ENCODE results near the gene TMEM138.

The TMEM138 gene

GRCh38 chr11:61361741-61362541 lies at the start of gene TMEM138, which contains the start of gene CYB561A3:
TSS of gene TMEM138 (plus strand) at chr11:61362374. CDS start at chr11:61364391, 2,017 bp downstream.
TSS of gene CYB561A3 (minus strand) at chr11:61361882. CDS start at chr11:61356713, 5,169 bp downstream.
- TF ChIP-seq CTCF (IDR thresholded peaks at IDR 0.05; ENCODE audit: low read depth, low read length), result no peak
- peak; percentile 79 for DNase-seq (ENCODE audit: extremely low read depth, low read depth)

DNA sequence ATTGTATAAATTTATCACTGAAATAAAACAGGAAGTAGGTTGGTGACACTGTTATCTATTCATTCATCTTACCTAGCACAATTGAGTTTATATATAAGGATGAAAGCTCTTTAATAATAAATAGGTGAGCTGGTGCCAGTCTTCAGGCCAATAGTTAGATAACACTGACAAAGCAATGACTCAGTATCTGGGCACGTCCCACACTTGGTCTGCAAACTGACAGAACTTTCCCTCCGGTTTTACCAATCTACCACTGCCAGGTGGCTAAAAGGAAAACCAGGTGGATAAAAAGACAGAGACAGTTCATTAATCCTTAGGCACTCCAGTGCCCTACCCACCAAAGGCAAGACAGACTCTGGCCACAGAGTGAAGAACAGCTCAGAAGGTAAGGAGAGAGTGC lies 46.9 kb upstream of the TMEM138 start:
- TF ChIP-seq CTCF (IDR thresholded peaks at IDR 0.05; ENCODE audit: low read depth, low read length), result no peak

DNA sequence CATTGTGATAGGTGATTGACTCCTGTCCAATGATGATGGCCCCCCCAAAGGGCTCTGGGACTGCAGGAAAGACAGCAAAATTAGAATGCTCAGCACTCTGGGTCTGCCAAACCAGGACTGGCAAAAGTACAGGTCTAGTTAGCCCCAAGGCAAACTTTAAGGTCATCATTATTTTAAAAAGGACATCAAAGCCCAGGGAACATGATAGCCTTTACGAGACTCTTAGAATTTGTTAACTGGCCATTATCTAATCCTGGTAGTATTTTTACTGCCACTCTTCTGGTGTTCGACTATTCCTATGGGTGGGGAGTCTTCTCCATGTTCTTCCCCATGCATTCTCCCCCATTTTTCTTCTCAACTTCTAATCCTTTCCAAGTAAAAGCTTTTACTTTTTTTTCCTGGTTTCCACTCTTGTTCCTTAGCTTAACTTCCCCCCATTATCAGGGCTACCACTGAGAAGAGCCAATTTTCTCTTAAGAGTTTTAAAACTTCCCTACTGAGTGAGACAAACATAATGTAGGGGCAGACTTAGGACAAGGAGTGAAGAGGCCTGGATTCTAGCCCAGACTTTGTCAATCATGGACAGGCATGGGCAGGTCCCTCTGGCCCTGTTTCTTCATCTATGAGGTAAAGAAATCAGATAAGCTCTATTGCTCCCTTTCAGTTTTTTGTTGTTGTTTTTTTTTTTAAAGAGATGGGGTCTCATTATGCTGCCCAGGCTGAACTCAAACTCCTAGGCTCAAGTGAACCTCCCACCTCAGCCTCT lies 36.3 kb upstream of the TMEM138 start:
- TF ChIP-seq CTCF (IDR thresholded peaks at IDR 0.05; ENCODE audit: low read depth, low read length), result no peak
- DNase-seq (ENCODE audit: extremely low read depth, low read depth), result no peak

More for the DNA sequence above, 46.9 kb upstream of the TMEM138 start:
- DNase-seq (ENCODE audit: extremely low read depth, low read depth), result no peak

DNA sequence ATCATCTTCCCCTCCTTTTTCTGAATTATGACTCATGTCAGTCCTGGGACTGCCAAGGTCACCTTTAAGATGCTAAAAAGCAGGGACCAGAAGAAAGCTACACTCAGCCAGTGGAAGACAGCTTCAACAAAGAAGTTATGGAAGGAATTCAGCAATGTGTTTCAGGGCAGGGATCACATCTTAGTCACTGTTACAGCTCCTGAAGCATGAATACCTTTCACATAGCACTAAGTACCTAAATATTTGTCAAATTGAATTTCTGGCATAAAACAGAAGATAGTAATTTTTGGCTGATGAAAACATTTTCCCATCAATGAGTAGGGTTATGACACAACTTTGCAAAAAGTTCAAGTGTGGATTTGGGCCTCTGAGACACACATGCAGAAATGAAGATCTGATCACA lies 34.5 kb upstream of the TMEM138 start:
- DNase-seq (ENCODE audit: extremely low read depth, low read depth), result no peak
- no peak for TF ChIP-seq CTCF (IDR thresholded peaks at IDR 0.05; ENCODE audit: low read depth, low read length)

GRCh38 chr11:61328351-61328750 lies 33.8 kb upstream of the TMEM138 start:
- TF ChIP-seq CTCF (IDR thresholded peaks at IDR 0.05; ENCODE audit: low read depth, low read length), result no peak
- no peak for DNase-seq (ENCODE audit: extremely low read depth, low read depth)

GRCh38 chr11:61329871-61330270 lies 32.3 kb upstream of the TMEM138 start:
- no peak for DNase-seq (ENCODE audit: extremely low read depth, low read depth)
- TF ChIP-seq CTCF (IDR thresholded peaks at IDR 0.05; ENCODE audit: low read depth, low read length), result no peak

- TF ChIP-seq CTCF (IDR thresholded peaks at IDR 0.05; ENCODE audit: low read depth, low read length), result no peak
- no peak for DNase-seq (ENCODE audit: extremely low read depth, low read depth)
Observed at GRCh38 chr11:61331651-61332050, 30.5 kb upstream of the TMEM138 start.
